GM12873 (cell line): ENCODE results near the gene AGAP2.
A peak's percentile ranks its signal among the peaks of the same experiment; 100 is the strongest.

Source experiments
- TF ChIP-seq, protein P1 (sequence below): IDR thresholded peaks from 2 replicates; pipeline ENCODE4 v1.5.1; 2012; ENCODE audit warnings: low read depth, mild to moderate bottlenecking, moderate library complexity, low read length, control low read depth; ENCODE audit not compliant: insufficient read depth; ENCODE audit errors: missing control alignments

AGAP2 gene

GRCh38 chr12:57766464-57767304, 28.1 kb upstream of the AGAP2 start, which contains the start of gene CYP27B1:
Gene CYP27B1 (minus strand): TSS chr12:57767078. CDS start chr12:57767041, 37 bp downstream.
- TF ChIP-seq, protein P1, sequence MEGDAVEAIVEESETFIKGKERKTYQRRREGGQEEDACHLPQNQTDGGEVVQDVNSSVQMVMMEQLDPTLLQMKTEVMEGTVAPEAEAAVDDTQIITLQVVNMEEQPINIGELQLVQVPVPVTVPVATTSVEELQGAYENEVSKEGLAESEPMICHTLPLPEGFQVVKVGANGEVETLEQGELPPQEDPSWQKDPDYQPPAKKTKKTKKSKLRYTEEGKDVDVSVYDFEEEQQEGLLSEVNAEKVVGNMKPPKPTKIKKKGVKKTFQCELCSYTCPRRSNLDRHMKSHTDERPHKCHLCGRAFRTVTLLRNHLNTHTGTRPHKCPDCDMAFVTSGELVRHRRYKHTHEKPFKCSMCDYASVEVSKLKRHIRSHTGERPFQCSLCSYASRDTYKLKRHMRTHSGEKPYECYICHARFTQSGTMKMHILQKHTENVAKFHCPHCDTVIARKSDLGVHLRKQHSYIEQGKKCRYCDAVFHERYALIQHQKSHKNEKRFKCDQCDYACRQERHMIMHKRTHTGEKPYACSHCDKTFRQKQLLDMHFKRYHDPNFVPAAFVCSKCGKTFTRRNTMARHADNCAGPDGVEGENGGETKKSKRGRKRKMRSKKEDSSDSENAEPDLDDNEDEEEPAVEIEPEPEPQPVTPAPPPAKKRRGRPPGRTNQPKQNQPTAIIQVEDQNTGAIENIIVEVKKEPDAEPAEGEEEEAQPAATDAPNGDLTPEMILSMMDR = no peak

DNA sequence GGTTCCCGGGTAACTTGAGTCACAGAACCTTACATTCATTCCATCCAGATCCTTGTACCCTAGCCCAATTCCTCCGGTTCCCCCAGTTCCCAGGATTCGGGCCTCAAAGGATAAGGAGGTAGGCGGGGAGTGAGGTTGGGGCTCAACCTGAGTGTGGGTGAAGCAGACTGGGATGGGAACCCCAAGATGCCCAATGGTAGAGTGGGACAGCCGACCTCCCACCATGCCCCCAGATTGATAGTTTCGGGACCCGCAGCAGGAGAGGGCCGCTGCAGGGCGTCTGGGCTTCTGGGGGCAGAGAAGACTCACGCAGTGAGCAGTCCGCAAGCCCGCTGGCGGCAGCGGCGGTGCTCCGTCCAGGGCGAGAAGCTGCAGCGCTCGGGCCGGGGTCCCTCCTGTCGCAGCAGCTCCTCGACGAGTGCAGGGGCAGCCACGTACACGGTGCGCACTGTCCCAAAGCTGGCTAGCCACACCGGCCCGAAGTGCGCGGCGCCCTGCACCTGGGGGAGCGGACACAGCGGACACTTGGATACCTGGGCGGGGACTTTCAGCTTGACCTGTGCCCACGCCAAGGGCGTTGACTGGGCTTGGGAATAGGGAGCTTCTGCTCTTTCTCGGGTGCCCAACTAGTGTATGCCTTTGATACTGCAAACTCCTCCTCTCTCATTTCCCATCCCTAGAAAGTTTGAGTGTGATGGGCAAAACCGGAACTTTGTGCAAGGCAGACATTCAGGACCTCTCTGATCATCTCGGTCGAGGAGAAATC, 27.3 kb upstream of the AGAP2 start:
- TF ChIP-seq, protein P1 = no peak

GRCh38 chr12:57765003-57765697, 26.6 kb upstream of the AGAP2 start:
- TF ChIP-seq, protein P1 = peak; percentile 50

DNA sequence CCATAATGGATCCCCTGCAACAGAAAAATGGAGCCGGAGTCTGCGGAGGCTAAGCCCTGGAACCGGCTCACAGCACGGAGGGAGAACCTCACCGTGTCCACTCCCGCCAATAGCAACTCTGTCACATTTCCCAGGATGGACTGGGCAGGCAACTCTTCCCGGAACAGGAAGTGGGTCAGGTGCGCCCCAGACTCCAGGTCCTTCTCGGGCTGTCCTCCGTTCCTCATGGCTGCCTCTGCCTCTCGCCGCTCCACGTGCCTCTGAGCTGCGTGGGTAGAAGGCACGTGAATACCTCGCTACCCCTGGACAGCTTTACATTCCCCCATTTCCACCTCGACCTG, 26.1 kb upstream of the AGAP2 start:
- TF ChIP-seq, protein P1 = no peak

DNA sequence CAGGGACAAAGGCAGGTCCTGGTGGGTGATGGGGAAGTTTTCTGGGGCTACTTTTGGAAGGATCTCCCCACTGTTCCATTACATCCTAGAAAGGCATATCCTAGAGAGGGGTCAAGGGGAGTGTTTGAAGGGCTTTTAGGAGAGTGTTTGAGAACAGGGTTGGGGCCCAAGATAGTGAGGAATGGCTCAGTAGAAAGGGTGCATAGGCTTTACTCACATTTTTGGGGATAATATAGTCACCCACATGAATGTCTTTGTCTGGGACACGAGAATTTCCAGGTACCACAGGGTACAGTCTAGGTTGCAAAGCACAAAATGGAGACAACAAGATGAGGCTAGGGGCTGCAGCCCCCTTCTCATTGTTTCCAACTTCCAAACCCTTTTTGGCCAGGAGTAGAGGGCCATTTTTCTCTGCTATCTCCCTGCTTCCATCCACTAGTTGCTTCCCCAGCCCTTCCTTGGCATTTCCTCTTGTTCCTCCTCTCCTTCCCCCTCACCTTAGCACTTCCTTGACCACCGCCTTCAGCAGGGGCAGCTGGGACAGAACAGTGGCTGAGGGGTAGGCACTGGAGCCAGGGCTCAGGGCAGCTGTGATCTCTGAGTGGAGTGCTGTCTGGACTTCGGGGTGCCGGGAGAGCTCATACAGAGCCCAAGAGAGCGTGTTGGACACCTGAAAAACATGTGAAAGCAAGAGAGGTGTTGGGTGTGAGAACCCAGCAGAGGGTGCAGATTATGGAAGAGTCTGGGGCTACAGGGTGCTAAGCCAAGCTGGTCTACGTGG, 25.5 kb upstream of the AGAP2 start:
- TF ChIP-seq, protein P1 = no peak

DNA sequence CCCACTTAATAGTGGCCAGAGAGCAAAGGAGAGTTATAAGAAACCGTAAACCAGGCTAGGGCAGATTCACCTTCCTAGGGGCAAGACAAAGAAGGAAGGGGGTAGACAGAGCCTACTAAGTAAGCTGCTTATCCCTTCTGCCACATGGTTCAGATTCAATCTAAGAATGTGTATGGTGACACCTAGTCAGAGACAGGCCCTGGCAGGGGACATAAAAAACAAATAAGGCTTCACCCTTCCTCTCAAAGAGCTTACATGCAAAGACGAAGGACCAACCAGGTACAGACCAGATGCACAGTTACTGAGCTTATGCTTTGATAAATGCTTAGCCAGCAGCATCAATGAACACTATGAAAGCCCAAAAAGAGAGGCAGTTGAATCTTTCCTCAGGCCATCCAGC, 23.9 kb upstream of the AGAP2 start:
- TF ChIP-seq, protein P1 = no peak
